OCI-LY1 (cell line): ENCODE data around the gene LGI2.

ENCODE experiments used
- H2AFZ ChIP-seq: fragments of 200-600 bp; sonication (generic), shearing (Covaris generic); 2 replicates; pipeline ENCODE4 v1.6.0; 2014; ENCODE audit warnings: antibody characterized with exemption, mild to moderate bottlenecking, low read length
- H3F3A ChIP-seq: fragments of 200-600 bp; sonication (generic), shearing (Covaris generic); 2 replicates; pipeline ENCODE4 v1.6.0; 2014; ENCODE audit warnings: mild to moderate bottlenecking, antibody characterized with exemption, low read length, moderate library complexity; ENCODE audit not compliant: insufficient read depth
- H3K27ac ChIP-seq: fragments of 200-600 bp; sonication (generic); 2 replicates; pipeline ENCODE4 v1.5.1; 2014; ENCODE audit warnings: low read length, mixed run types, mild to moderate bottlenecking, low read depth; ENCODE audit not compliant: poor library complexity, severe bottlenecking
- H3K27me3 ChIP-seq: fragments of 200-600 bp; sonication (generic); 2 replicates; pipeline ENCODE4 v1.6.0; 2014; ENCODE audit warnings: antibody characterized with exemption, mild to moderate bottlenecking, low read length, moderate library complexity; ENCODE audit not compliant: insufficient read depth
- H3K36me3 ChIP-seq: fragments of 200-600 bp; sonication (generic); 2 replicates; pipeline ENCODE4 v1.6.1; 2014; ENCODE audit warnings: mild to moderate bottlenecking, antibody characterized with exemption, low read length, moderate library complexity, mixed read lengths; ENCODE audit not compliant: insufficient read depth
- H3K4me1 ChIP-seq: fragments of 200-600 bp; sonication (generic); 2 replicates; pipeline ENCODE4 v1.5.1; 2014; ENCODE audit warnings: mild to moderate bottlenecking, low read length, moderate library complexity; ENCODE audit not compliant: insufficient read depth, severe bottlenecking
- H3K4me2 ChIP-seq: fragments of 200-600 bp; sonication (generic), shearing (Covaris generic); 2 replicates; pipeline ENCODE4 v1.6.1; 2014; ENCODE audit warnings: low read length
- H3K4me3 ChIP-seq: fragments of 200-600 bp; sonication (generic); 2 replicates; pipeline ENCODE4 v1.5.1; 2014; ENCODE audit warnings: low read length, low read depth, mild to moderate bottlenecking, mixed read lengths; ENCODE audit not compliant: poor library complexity, severe bottlenecking
- H3K79me2 ChIP-seq: fragments of 200-600 bp; shearing (Covaris generic); 2 replicates; pipeline ENCODE4 v1.6.1; 2016; ENCODE audit warnings: mixed run types, low read length, mixed read lengths; ENCODE audit not compliant: insufficient read depth
- H3K9ac ChIP-seq: fragments of 200-600 bp; sonication (generic), shearing (Covaris generic); 2 replicates; pipeline ENCODE4 v1.6.1; 2014; ENCODE audit warnings: mild to moderate bottlenecking, low read length, mixed read lengths
- H3K9me2 ChIP-seq: fragments of 200-600 bp; sonication (generic), shearing (Covaris generic); 2 replicates; pipeline ENCODE4 v1.6.1; 2014; ENCODE audit warnings: low read depth, mild to moderate bottlenecking, low read length, mixed read lengths
- H3K9me3 ChIP-seq: fragments of 200-600 bp; shearing (Covaris generic); 2 replicates; pipeline ENCODE4 v1.6.1; 2014; ENCODE audit warnings: low read length, mixed read lengths
- H4K20me1 ChIP-seq: fragments of 200-600 bp; sonication (generic), shearing (Covaris generic); 2 replicates; pipeline ENCODE4 v1.6.0; 2016; ENCODE audit warnings: mild to moderate bottlenecking, low read length; ENCODE audit not compliant: insufficient read depth
- EZH2 ChIP-seq: fragments of 200-600 bp; sonication (generic), shearing (Covaris generic); IDR thresholded peaks from 2 replicates; pipeline ENCODE4 v1.8.0; 2017; ENCODE audit warnings: borderline replicate concordance, mixed run types, mild to moderate bottlenecking, antibody characterized with exemption, low read length, moderate library complexity, mixed read lengths
- TF ChIP-seq, protein P1 (sequence below): fragments of 200-600 bp; sonication (generic), shearing (Covaris generic); IDR thresholded peaks from 2 replicates; pipeline ENCODE4 v1.5.1; 2017; ENCODE audit warnings: mild to moderate bottlenecking, antibody characterized with exemption, low read length, moderate library complexity, mixed read lengths

The LGI2 gene, protein sequence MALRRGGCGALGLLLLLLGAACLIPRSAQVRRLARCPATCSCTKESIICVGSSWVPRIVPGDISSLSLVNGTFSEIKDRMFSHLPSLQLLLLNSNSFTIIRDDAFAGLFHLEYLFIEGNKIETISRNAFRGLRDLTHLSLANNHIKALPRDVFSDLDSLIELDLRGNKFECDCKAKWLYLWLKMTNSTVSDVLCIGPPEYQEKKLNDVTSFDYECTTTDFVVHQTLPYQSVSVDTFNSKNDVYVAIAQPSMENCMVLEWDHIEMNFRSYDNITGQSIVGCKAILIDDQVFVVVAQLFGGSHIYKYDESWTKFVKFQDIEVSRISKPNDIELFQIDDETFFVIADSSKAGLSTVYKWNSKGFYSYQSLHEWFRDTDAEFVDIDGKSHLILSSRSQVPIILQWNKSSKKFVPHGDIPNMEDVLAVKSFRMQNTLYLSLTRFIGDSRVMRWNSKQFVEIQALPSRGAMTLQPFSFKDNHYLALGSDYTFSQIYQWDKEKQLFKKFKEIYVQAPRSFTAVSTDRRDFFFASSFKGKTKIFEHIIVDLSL

DNA sequence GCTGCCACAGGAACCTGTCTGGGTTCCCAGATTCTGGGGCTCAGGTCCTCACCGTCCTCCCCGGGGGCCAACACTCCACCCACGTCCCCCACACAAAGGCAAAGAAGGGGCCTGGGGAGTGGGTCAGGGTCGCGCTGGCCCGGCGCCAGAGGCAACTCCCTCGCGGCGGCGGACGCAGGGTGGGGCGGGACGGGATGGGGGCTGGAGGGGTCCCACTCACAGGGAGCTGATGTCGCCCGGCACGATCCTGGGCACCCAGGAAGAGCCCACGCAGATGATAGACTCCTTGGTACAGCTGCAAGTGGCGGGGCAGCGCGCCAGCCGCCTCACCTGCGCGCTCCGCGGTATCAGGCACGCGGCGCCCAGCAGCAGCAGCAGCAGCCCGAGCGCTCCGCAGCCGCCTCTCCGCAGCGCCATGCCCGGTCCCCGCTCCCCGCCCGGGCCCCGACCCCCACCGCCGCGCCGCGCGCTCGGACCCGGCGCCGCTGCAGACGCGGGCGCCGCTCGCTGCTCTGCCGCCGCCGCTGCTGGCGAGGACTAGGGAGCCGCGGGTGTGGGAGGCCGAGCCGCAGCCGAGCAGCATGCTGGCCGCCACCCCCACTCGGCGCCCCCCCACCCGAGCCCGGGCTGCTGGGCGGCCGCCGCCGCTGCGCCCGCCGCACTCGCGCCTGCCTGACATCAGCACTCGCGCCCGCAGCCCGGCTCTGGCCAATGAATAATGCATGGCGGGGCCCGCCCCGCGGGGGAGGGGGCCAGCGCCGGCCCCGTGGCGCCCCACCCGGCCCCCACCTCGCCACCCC, at the start of gene LGI2:
LGI2 (minus strand) TSS at position 670 of the 800 bp plus-strand sequence; CDS start at position 417, 253 bp downstream.
- no peaks in the 10 kb centered on the region for H3K9me3 ChIP-seq
- no peaks in the 10 kb centered on the region for H3K4me1 ChIP-seq
- no peaks in the 10 kb centered on the region for H4K20me1 ChIP-seq
- no peaks in the 10 kb centered on the region for H3K36me3 ChIP-seq
- no peaks in the 10 kb centered on the region for H3K27me3 ChIP-seq
- no peaks in the 10 kb centered on the region for H3K79me2 ChIP-seq
- TF ChIP-seq, protein P1, sequence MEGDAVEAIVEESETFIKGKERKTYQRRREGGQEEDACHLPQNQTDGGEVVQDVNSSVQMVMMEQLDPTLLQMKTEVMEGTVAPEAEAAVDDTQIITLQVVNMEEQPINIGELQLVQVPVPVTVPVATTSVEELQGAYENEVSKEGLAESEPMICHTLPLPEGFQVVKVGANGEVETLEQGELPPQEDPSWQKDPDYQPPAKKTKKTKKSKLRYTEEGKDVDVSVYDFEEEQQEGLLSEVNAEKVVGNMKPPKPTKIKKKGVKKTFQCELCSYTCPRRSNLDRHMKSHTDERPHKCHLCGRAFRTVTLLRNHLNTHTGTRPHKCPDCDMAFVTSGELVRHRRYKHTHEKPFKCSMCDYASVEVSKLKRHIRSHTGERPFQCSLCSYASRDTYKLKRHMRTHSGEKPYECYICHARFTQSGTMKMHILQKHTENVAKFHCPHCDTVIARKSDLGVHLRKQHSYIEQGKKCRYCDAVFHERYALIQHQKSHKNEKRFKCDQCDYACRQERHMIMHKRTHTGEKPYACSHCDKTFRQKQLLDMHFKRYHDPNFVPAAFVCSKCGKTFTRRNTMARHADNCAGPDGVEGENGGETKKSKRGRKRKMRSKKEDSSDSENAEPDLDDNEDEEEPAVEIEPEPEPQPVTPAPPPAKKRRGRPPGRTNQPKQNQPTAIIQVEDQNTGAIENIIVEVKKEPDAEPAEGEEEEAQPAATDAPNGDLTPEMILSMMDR, result no peak
- TF ChIP-seq EZH2, result no peak
- H3K9ac ChIP-seq, result no peak within 1 kb of the TSS
- no peaks in the 10 kb centered on the region for H3K9me2 ChIP-seq
- H3K4me2 ChIP-seq, result no peak within 1 kb of the TSS
- no peak within 1 kb of the TSS for H3K27ac ChIP-seq
- no peak within 1 kb of the TSS for H2AFZ ChIP-seq
- H3F3A ChIP-seq, result no peaks in the 10 kb centered on the region
- no peak within 1 kb of the TSS for H3K4me3 ChIP-seq

DNA sequence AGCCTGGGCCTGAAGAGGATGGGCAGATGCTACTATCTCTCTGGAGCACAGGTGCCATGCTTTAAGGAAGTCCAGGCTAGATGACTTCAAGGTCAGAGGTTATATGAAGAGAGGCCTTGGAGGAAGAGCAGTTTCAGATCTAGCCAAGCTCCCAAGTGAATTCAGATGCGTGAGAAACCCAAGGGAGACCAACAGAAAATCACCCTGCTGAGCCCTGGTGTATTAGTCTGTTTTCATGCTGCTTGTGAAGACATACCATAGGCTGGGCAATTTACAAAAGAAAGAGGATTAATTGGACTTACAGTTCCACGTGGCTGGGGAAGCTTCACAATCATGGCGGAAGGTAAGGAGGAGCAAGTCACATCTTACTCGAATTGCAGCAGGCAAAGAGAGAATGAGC, 47.8 kb upstream of the LGI2 start:
- H3K27me3 ChIP-seq, result no peaks in the 10 kb centered on the region
- H4K20me1 ChIP-seq, result no peaks in the 10 kb centered on the region
- no peaks in the 10 kb centered on the region for H3K4me1 ChIP-seq
- H3F3A ChIP-seq, result no peaks in the 10 kb centered on the region
- TF ChIP-seq, protein P1, result no peak
- TF ChIP-seq EZH2, result no peak
- no peak overlapping the region for H3K9ac ChIP-seq
- H3K79me2 ChIP-seq, result no peaks in the 10 kb centered on the region
- no peak overlapping the region for H3K4me3 ChIP-seq
- no peaks in the 10 kb centered on the region for H3K9me2 ChIP-seq
- H3K27ac ChIP-seq, result no peak overlapping the region
- no peaks in the 10 kb centered on the region for H3K9me3 ChIP-seq
- no peak overlapping the region for H3K4me2 ChIP-seq
- no peak overlapping the region for H2AFZ ChIP-seq
- no peaks in the 10 kb centered on the region for H3K36me3 ChIP-seq

DNA sequence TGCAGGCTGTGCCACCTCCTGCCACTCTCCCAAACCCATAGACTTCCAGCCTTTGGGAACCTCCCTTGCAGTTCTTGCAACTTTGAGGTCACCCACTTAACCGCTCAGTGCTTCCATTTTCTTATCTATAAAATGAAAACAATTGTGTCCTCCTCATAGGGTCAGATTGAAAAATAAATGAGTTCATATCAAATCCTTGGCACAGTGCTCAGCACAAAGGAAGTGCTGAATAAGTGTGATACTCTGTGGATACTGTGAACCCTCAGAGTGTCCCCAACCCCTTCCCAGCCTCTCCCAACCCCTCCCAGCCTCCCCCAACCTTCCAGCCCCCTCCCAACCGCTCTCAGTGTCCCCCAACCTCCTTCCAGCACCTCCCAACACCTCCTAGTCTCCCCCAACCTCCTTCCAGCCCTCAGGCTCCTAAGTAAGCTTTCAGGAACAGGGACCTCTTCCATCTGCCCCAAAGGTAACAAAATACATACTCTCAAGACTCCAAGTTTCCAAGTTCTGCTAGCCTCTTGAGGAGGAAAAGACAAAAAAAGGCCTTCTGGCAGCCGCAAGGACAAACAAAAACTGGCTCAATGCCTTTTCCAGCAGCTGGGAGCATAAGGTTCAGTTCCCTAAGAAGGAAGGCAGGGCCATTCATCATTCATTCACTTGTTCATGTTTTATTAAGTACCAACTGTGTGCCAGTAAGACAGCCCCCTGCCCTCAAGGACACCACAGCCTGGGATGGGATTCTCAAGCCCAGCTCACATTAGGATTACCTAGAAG, 46.1 kb upstream of the LGI2 start:
- no peak overlapping the region for H2AFZ ChIP-seq
- no peaks in the 10 kb centered on the region for H3K9me3 ChIP-seq
- no peak overlapping the region for H3K27ac ChIP-seq
- no peaks in the 10 kb centered on the region for H3K9me2 ChIP-seq
- H3K4me3 ChIP-seq, result no peak overlapping the region
- H3K9ac ChIP-seq, result no peak overlapping the region
- H4K20me1 ChIP-seq, result no peaks in the 10 kb centered on the region
- H3F3A ChIP-seq, result no peaks in the 10 kb centered on the region
- no peaks in the 10 kb centered on the region for H3K79me2 ChIP-seq
- TF ChIP-seq, protein P1, result no peak
- no peak for TF ChIP-seq EZH2
- no peaks in the 10 kb centered on the region for H3K27me3 ChIP-seq
- no peaks in the 10 kb centered on the region for H3K4me1 ChIP-seq
- no peaks in the 10 kb centered on the region for H3K36me3 ChIP-seq
- H3K4me2 ChIP-seq, result no peak overlapping the region
